ENCODE measurements around the gene TTLL1.
"Not testable (repeated sequence)": the region's sequence is repeated elsewhere in the genome, so short reads cannot be mapped to it uniquely, and the experiment has no call there.

TTLL1 gene

DNA sequence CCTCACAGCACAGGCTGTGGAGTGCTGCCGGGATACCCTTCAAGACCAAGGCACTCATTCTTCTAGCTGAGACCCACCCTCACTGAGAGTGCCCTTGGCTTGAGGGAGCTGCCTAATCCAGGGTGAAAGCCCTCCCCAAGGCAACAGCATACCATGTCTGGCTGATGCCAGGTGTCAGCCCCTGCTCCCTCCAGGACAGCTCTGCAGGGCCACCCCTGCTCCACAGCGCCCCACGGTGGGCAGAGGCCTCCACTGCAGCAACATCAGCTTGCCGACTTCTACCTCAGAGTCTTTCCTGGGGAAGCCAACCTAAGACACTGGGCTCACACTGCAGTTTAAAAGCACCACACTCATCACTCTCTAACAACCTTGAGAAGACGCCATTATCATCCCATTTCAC is 29.0 kb downstream of the TTLL1 start:
- DNase-seq, result peak; percentile 70

DNA sequence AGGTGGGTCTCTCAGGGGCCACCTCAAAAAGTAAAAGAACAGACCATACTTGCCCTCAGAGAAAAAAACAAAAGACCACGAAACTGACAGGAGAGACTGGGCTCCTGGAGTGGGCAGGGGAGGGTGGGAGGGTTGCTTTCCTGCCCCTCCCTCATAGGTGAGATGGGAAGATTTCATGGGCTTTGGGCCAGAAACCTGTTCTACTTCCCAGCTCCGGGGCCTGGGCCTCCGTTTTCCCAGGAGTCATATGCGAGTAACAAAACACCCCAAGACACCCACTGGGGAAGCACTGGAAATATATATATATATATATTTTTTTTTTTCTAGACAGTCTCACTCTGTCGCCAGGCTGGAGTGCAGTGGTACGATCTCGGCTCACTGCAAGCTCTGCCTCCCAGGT is 31.6 kb downstream of the TTLL1 start:
- no peak for DNase-seq

DNA sequence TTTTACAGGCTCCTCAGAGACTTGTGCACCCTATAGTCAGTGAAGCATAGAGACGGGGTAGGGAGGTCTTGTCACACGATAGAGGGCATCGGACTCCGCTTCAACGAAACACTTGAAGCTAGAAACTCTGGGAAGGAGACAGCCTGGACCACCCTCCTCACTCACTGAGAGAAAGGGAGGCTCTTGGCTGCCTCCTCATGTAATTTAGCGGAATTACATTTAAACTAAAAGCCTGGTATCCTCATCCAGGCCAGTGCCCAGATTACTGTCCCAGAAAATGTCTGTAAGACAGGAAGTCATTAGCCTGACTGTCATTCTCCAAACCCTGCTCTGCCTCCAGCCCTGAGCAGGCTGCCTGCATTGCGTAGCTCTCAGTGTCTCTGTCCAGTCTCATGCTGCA is 36.0 kb downstream of the TTLL1 start:
- DNase-seq, result peak; percentile 26

DNA sequence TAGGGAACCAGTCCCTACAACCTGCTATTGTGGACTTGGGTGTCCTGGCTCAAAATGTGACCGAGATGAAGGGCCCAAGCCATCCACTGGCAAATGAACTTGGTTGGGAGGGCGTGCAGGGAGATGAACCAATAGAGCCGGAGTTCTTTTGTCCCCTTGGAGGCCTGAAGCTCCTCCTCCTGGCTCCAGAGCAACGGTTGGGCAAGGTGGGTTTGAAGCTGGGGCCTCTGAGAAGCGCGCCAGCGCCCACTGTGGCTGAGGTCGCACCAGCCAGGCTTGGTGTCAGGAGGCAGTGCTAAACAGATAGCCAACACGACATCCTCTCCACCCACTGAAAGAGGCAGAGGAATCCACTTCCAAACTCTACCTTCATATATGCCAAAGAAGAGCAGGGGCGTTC is 38.2 kb downstream of the TTLL1 start:
- peak; percentile 9 for DNase-seq

DNA sequence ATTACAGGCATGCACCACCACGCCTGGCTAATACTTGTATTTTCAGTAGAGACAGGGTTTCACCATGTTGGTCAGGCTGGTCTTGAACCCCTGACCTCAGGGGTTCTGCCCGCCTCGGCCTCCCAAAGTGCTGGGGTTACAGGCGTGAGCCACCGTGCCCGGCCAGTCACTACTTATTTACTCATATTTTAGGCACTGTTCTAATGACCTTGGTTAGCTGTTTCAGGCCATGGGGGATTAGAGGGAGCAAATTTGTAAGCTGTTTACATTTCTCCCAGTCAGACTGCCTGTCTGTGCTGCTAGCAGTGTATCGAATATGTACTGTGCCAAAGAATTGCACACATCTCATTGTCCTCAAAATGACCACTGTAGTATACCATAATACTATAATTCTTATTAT is 41.6 kb downstream of the TTLL1 start:
- DNase-seq, result no peak

DNA sequence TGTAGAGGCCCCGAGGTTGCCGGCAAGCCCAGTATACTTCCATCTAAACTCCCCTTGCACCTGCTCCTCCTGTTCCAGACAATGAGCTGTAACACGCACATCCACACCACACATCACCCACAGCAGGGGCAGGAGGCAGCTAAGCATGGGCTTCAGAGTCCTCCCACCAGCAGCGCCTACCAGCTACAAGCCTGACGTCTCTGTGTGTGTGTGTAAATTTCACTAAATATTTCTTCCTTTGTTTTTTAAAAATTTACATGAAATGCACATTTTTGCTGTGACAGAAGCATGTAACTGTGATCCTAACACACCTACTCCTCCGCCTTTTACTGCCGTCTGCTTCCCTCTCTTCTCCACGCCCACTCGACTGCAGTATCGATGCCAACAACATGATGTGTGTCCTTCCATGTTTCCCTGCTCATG is 44.9 kb downstream of the TTLL1 start:
- no peak for DNase-seq

DNA sequence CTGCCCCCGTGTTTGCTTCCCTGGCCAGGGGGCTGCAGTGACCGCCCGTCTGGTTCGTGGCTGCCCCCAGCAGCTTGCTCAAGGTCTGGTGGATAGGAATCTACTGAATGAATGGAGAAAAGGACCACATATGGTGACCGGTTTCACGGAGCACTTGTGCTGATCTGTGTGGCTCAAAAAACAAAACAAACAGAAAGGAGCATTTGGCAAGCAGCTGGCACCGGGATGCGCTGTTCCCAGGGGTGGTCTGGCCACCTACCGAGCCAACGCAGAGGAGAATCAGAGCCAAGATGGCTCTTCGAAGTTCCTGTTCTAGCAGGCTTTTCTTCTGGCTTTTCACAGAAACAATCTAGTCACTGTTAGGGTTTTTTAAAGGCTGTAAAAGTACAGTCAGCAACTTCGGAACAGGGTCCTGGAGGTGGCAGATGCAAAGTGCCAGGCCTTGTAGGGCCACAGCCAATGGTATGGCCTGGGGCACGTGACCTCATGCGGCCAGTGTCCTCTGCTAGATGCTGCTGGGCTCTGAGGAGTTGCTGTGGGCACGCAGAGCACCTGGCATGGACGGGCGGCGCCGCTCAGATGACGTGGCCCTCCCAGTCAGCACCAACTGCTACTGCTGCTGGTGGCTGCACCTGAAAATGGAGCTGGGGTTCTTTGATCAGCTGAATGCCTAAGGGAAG is 47.0 kb downstream of the TTLL1 start:
- DNase-seq, result no peak

DNA sequence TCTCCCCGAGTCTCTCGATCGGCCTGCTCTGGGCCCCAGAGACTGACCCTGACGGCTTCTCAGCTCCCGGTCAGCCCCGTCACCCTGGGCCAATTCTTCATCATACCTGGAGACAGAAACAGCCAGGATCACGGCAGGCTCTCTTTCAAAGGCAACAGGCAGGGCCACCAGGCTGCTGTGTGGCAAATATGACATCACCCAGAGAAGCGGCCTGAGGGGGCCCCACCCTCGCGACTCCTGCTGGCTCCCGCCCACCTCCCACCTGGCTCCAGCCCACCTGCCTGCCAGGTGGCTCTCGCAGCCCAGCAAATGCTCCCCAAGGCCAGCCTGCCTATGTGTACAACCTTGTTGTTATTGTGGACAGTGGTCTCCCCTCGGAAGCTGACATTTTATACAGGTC is 49.4 kb downstream of the TTLL1 start:
- DNase-seq, result no peak

DNA sequence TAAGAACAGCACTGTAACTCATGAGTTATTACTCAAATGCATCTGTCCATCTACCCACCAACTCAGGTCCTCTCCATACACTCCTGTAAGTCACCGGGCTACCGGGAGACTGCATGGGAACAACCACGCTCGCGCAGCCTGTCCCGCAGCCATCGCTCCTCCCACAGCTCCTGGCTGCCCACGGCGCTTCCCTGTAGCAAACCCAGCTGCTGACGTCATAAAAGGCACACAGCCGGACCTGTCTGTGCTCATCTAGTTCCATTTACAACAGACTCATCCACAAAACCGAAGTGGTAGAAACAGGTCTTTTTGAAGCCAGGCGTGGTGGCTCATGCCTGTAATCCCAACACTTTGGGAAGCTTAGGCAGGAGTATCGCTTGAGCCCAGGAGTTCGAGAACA is 50.9 kb downstream of the TTLL1 start:
- no peak for DNase-seq

DNA sequence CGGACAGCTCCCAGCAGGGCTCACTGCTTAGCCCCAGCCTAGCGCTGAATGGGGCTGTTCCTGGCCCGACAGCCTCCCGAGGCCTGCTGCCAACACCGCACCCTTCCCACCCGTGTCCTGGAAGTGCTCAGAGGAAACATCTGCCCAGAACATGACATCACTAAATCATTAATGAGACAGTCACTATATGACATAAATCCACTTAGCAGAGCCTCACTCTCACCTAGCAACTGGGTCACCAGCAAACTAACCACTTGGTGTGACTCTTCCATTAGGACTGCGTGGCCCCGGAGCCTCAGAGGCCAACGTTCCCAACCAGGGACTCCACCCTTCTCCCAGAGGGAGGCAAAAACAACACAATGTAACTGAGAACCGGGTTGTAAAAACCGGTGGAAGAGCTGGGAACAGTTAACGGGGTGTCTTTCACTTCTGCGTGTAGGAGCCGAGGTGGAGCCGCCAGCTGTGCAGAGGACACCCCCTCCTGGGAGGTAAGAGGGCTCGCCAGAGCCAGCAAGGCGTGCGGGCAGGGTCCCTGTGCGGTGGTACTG is 52.8 kb downstream of the TTLL1 start:
- no peak for DNase-seq

DNA sequence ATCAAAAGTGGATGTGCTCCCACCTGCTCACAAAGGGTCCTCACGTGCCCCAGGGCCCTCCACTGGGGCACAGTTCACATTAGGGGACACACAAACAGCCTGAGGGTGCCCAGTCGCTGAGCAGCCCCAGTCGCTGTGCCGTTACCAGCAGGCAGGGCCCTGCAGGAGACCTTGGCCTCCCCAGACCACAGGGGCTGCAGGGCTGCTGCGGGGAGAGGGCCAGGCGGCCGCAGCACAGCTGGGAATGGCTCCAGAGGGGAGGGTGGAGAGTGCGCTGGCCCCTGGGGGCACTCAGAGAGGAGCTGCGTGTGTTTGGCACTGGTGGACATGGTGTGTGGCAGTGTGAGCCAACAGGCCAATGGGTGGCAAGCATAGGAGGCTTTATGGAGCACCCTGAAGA is 53.9 kb downstream of the TTLL1 start:
- no peak for DNase-seq

DNA sequence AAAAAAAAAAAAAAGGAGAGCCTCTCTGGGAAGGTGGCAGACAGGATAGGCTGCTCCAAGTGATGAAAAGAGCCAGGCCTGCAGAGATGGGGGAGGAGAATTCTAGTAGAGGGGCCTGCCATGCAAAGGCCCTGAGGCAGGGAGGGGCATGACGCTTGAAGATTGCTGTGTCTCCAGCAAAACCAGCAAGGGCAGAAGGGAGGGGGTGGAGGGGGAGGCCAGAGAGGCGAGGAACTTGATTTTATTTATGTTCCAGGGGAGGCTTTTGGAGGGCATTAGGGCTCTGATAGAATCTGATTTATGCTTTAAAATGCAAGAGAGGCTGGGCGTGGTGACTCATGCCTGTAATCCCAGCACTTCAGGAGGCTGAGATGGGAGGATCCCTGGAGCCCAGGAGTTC is 57.6 kb downstream of the TTLL1 start:
- no peak for DNase-seq

DNA sequence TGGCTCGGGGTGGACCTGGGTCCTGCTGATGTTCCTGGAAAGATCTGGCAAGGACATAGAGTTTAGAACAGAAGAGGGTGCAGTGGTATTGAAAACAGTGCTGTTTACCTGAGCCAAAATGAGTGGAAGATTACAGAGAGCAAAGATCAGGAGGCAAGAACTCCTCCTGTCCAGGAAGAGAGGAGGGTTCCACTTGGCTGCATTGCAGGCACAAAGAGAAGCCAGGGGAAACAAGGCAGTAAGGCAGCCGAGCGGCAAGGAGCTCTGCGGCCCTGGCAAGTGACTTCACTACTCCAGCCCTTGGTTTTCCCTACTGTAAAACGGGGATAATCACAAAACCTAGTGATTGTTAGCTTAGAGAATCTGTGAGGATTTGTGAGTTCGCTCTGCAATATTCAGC is 70.6 kb downstream of the TTLL1 start:
- DNase-seq, result no peak

DNA sequence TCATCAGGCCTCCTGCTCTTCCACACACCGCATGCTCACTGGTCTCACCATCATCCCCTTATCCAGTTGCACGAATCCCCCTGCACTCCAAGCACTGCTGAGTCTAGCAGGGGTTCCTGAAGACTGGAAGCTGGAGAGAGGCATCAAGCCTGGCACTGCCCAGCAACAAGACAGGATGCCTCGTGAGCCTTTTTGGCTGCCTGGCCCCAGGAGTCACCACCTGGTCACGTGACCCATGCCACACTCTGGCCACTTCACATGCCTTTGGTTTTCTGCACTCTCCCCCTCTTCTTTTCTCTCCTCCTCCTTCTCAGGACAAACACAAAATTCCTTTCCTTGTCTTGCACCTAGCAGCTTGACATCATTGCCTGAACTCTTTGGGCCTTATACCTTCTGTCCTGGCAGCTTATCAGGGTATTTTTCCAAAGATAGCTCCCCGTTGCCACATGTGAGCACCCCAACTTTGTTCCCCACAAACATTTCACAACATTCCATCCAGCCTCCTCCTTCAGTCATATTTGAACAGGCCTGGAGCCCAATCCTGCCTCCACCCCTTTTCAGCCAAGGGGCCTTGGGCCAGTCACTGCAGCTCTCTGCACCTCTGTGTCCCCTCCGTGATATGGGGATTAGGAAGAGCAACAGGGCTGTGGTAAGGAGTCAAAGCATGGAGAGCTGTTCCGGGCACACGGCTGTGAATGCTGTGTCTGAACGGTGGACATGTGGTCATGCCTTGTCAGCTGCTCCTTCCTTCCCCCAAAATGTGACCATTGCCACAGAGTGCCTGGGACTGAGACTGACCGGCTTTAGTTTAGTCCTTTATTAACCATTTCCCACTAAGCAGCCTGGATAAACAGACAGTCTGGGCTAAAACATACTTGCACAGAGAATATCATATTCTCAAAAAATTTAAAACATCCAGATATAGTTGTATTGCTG is 71.4 kb downstream of the TTLL1 start:
- DNase-seq, result no peak

DNA sequence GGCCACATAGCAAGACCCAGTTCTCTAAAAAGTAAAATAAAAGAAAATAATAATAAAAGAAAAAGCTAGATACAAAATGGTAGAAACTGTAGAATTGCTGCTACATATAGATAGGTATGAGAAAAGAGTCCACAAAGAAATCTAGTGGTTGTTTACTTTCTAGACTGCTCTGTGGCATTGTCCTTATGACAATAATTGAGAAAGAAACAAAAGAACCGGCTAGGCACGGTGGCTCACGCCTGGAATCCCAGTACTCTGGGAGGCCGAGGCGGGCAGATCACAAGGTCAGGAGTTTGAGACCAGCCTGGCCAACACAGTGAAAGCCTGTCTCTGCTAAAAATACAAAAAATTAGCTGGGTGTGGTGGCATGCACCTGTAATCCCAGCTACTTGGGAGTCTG is 73.0 kb downstream of the TTLL1 start:
- not testable (repeated sequence) for DNase-seq

DNA sequence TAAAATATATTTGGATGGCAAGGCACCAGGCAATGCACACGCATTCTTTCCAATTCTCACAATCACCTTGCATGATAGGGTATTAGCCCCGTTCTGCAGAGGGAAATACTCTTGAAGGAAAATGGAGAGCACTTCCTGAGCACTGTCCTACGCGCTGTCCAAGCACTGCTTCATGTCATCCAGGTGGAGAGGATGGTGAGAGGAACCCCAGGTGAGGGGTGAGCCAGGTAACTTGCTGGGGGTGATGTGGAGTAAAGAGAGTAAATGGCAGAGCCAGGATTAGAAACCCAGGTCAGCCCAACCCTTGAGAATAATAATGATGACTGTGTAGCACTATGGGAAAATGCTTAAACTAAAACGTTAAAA is 73.5 kb downstream of the TTLL1 start:
- DNase-seq, result no peak

DNA sequence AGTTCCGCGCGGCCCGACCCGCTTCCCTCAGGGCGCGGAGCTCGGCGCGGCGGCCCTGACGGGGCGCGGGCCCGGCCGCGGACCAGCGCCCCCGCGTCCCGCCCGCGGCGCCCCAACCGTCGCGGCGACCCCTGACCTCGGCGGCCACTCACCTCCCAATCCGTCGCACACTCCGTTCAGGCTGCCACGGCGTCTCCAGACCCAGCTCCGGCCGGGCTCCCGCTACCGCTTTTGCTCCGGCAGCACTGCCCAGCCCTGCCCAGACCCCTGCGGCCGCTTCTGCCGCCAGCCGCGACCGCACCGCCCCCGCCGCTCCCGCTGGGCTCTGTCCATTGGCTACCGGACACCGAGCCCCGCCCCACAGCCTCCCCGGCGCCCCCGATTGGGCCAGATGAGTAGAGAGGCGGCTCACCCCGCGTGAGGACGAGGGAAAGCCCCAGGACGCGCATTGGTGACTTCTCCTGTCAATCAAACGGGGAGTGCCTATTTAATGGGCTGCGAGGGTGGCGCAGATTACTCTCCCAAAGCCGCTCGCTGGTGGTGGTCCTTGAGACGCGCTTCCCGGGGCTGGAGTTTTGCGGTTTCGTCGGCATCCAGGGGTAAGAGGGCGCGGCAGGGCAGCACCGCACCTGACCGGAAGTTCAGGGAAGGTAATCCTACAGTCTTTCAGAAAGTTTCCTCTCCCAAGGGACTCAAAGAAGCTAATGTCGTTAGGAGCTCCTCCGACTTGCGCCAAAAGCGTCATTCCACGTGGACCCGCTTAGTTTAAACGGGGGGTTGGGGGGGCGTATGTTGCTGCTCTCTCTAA is 74.1 kb downstream of the TTLL1 start, which contains the start of gene PACSIN2:
Gene PACSIN2, minus strand, starts transcription at position 281 of the 808 bp plus-strand sequence. CDS start 103,069 bp downstream, outside the sequence.
- DNase-seq, result peak; percentile 99

DNA sequence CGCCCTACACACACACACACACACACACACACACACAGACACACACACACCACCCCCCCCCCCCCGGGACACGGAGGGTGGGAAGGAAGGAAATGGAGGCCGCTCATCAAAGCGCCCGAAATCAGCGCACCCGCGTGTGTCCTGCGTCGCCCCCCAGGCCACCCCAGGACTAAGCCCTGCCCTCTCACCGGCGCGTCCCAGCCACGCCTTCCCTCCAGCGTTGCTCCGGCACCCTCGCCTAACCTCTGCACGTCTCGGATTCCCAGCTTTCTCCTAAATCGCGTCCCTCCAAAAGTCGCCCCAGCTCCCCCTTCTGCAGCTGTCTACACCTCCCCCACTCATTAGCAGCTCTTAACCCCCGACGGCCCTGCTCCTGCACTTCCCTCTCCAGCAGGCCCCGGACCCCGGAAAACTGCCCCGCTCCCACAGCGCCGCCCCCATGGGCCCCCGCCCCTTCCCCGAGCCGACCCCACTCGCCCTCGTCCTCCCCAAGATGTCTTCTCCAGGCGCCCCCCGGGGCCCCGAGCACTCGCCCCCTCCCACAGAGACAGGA is 74.8 kb downstream of the TTLL1 start:
- peak; percentile 51 for DNase-seq

DNA sequence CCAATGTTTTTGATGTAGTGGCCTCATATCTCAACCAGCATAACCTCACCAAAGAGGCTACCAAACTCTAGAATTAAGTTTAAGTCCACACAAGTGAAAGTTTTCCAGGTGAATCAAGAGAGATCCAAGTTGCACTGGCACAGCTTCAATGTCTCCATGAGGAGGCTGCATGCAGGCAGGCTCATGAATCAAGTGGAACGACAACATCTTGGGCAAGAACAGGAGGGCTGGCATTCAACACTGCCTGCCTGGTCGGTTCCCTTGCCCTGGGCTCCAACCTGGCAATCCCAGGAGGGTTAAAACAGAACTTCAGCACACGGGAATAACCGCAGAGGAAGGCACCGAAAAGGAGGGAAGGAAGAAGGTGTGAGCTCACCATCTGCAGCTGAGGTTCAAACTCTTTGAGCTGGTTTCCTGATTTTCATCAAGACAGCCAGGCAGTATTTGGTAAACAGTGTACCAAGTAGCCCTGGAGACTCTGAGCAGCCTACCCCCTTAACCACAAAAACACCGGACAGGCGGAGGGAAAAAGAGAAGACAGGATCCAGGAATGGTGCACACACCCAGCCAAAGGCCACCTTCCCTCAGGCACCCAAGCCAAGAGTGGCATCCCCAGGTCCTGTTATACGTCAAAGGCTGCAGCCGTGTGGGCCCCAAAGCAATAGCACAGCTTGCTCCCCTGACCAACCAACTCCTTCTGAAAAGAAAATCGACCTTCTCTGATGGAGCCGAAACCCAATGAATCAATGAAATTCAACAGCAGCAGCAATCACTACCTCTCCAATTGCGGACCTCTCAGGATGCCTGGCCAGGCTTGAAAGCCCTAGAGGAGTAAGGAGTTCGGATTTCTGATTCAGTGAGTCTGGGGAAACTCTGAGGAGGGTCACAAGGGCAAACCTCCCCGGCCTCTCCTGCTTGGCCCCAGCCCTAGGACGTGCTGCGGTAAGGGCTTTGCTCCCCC is 75.6 kb downstream of the TTLL1 start:
- DNase-seq, result peak; percentile 51

DNA sequence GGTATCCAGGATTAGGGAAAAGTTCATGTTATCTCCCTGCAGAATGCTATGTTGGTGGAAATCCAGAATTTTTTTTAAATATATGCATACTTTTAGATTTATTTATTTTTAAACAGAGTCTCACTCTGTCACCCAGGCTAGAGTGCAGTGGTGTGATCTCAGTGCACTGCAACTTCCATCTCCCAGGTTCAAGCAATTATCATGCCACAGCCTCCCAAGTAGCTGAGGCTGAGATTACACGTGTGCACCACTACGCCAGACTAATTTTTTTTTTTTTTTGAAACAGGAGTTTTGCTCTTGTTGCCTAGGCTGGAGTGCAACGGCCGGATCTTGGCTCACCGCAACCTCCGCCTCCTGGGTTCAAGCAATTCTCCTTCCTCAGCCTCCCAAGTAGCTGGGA is 76.8 kb downstream of the TTLL1 start:
- no peak for DNase-seq

DNA sequence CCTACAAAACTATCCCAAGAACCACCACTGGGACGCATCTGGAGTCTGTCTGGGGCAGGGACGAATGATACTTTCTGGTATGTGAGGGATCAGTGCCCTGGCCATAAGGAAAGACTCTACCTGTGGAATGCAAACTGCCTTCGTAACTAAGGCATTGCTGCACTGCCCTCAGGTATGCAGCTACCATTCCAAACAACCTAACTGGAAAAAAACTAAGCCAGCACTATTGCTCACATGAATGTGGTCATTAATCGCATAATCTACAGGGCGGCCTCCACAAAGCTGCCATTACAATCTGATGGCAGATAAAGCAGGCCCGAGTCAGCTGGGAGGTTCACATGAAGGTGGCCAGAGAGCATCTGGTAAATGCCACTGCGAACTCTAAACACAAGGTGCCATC is 78.1 kb downstream of the TTLL1 start:
- no peak for DNase-seq

DNA sequence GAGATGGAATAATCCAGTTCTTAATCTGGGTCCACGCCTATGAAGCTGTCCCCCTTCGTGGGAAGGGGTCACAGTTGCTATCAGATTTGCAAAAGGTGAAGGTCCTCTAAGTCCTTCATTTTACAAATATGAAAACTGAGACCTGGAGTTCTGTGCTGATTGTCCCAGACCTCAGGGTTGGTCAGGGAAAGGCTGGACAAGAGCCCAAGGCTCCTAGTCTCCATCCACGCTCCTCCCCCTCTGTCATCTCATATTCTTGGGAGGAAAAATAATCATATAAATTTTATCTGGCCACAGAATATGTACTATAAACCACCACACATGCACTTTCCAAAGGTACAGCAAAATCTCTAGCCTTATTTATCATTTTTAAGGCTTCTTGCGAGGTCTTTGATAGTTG is 79.7 kb downstream of the TTLL1 start:
- DNase-seq, result no peak
